ENCODE data around the gene FTCD. TPM values are rescaled to one million over a fixed set of nuclear protein-coding genes. Genes with fewer than 3 reads are reported as not detected.
A peak's percentile ranks its signal among the peaks of the same experiment; 100 is the strongest.

FTCD gene
- total and polyA plus RNA-seq, 9 of the 15 experiments (the other 6 are each of a cell fraction or from before 2014, with no cell fraction given): 0.11 to 1.6 (median 0.67) TPM; not detected in 5

- no peak for DNase-seq (ENCODE audit: extremely low read depth in 1 of 4, low spot score in 3 of 4)
- intact Hi-C loops (cut with micrococcal nuclease): no loop called here
- Histone ChIP-seq H2AFZ (ENCODE audit: low read depth, low read length) (no peak overlapping the region), H3K4me3 (no peak overlapping the region), H3K79me2 (ENCODE audit: control insufficient read depth, insufficient read depth, low read length) (no peaks in the 10 kb centered on the region), H3K27me3 (ENCODE audit: control insufficient read depth in 2 of 2, insufficient read depth in 2 of 2, low read length in 2 of 2) (peaks cover 37 to 62% of the 10 kb centered on the region in 2 experiments; a peak in 4 of 5 replicates), H3K9ac (ENCODE audit: insufficient read depth in 1 of 2, low read depth in 2 of 2, low read length in 2 of 2) (no peak overlapping the region), H4K20me1 (replicated peaks; ENCODE audit: control insufficient read depth, insufficient read depth, low read length) (peaks cover 3% of the 10 kb centered on the region; the same call in 1 of the 2 replicates), H3K27ac (ENCODE audit: extremely low read depth, low read depth, low read length) (no peak overlapping the region), H3K4me1 (replicated peaks in 1 of 2; ENCODE audit: control insufficient read depth in 2 of 2, insufficient read depth in 2 of 2, low read length in 2 of 2) (peaks cover 0 to 60% of the 10 kb centered on the region in 2 experiments; a peak in 2 of 5 replicates), H3K36me3 (ENCODE audit: control insufficient read depth, insufficient read depth, low read length) (no peaks in the 10 kb centered on the region), H3K9me1 (ENCODE audit: control insufficient read depth, insufficient read depth, low read length) (no peaks in the 10 kb centered on the region), H3K9me3 (replicated peaks; ENCODE audit: control insufficient read depth, insufficient read depth, low read depth, low read length) (no peaks in the 10 kb centered on the region; the same call in 1 of the 2 replicates), H3K4me2 (ENCODE audit: insufficient read depth, low read length) (no peak overlapping the region)
- CTCF ChIA-PET (ENCODE audit: low intra/inter-chr PET ratio): no interaction called here
- WGBS (ENCODE audit: insufficient coverage, low coverage, missing lambda C conversion rate): 9% methylated on average over 4 of the region's 4 CpGs
- FAIRE-seq: no peak
- in situ Hi-C loops (cut with MboI): no loop called here
- POLR2A ChIA-PET: no interaction called here
- no TSS peak for BruUV-seq (replicated peaks)
- no peak for ATAC-seq
- TF ChIP-seq DMBX1 (CRISPR knock-in tag; IDR thresholded peaks at IDR 0.05; ENCODE audit: borderline replicate concordance): no peak
- TF ChIP-seq ZNF165 (CRISPR knock-in tag; IDR thresholded peaks at IDR 0.05; ENCODE audit: borderline replicate concordance): no peak
- TF ChIP-seq SNIP1 (IDR thresholded peaks at IDR 0.05; ENCODE audit: low read depth): no peak
- no peak for TF ChIP-seq NEUROD1 (IDR thresholded peaks at IDR 0.05; ENCODE audit: borderline replicate concordance, low read depth, low read length, partially characterized antibody)
Observed at GRCh38 chr21:46131588-46131837, 23.9 kb downstream of the FTCD start.

- 6% methylated on average over 16 of the region's 22 CpGs for WGBS (ENCODE audit: insufficient coverage, low coverage, missing lambda C conversion rate)
- no peak overlapping the region for H3K27ac ChIP-seq (ENCODE audit: extremely low read depth, low read depth, low read length)
- no peaks in the 10 kb centered on the region for H3K36me3 ChIP-seq (ENCODE audit: control insufficient read depth, insufficient read depth, low read length)
- FAIRE-seq (no peak), ATAC-seq (no peak), DNase-seq (ENCODE audit: extremely low read depth in 1 of 4, low spot score in 3 of 4) (no peak)
- BruUV-seq (replicated peaks): no TSS peak
- H3K9me1 ChIP-seq (ENCODE audit: control insufficient read depth, insufficient read depth, low read length): no peaks in the 10 kb centered on the region
- no peak overlapping the region for H3K4me2 ChIP-seq (ENCODE audit: insufficient read depth, low read length)
- no peaks in the 10 kb centered on the region; the same call in 1 of the 2 replicates for H3K9me3 ChIP-seq (replicated peaks; ENCODE audit: control insufficient read depth, insufficient read depth, low read depth, low read length)
- in situ Hi-C loops (cut with MboI): no loop called here
- no peak overlapping the region for H3K9ac ChIP-seq (ENCODE audit: insufficient read depth in 1 of 2, low read depth in 2 of 2, low read length in 2 of 2)
- H3K4me1 ChIP-seq (replicated peaks in 1 of 2; ENCODE audit: control insufficient read depth in 2 of 2, insufficient read depth in 2 of 2, low read length in 2 of 2): peaks cover 0 to 62% of the 10 kb centered on the region in 2 experiments; a peak in 2 of 5 replicates
- ChIA-PET POLR2A (interaction anchor here (0.6 to 1.6 kb wide), 6 partner anchors 10 to 48 kb away, joined by 3 to 5 read pairs (median 3); no protein-coding TSS in a partner anchor), CTCF (ENCODE audit: low intra/inter-chr PET ratio) (no interaction called here)
- peaks cover 39 to 62% of the 10 kb centered on the region in 2 experiments; a peak in 4 of 5 replicates for H3K27me3 ChIP-seq (ENCODE audit: control insufficient read depth in 2 of 2, insufficient read depth in 2 of 2, low read length in 2 of 2)
- H3K4me3 ChIP-seq: no peak overlapping the region
- peaks cover 3% of the 10 kb centered on the region; the same call in 1 of the 2 replicates for H4K20me1 ChIP-seq (replicated peaks; ENCODE audit: control insufficient read depth, insufficient read depth, low read length)
- no peak overlapping the region for H2AFZ ChIP-seq (ENCODE audit: low read depth, low read length)
- intact Hi-C loops (cut with micrococcal nuclease): no loop called here
- H3K79me2 ChIP-seq (ENCODE audit: control insufficient read depth, insufficient read depth, low read length): no peaks in the 10 kb centered on the region
- TF ChIP-seq POLR3G (IDR thresholded peaks at IDR 0.05; ENCODE audit: extremely low read depth, insufficient read length, insufficient replicate concordance) (no peak), KLF13 (tag; IDR thresholded peaks at IDR 0.05; ENCODE audit: borderline replicate concordance, low read depth) (no peak), FOXO4 (CRISPR knock-in tag; IDR thresholded peaks at IDR 0.05) (no peak), TEAD1 (CRISPR knock-in tag; IDR thresholded peaks at IDR 0.05) (no peak), CBX3 (IDR thresholded peaks at IDR 0.05; ENCODE audit: borderline replicate concordance in 1 of 2, low read length in 2 of 2) (no peak), USF2 (CRISPR knock-in tag; IDR thresholded peaks at IDR 0.05) (peak; percentile 34), L3MBTL2 (IDR thresholded peaks at IDR 0.05) (peak; percentile 32; the same call in 1 of the 2 replicates), HNRNPUL1 (IDR thresholded peaks at IDR 0.05; ENCODE audit: low read length) (no peak), ADNP (tag; IDR thresholded peaks at IDR 0.05) (no peak)
Observed at GRCh38 chr21:46130831-46131587, 24.4 kb downstream of the FTCD start.
